Measurements from ENCODE around the gene SCLY. TPM values are rescaled to one million over a fixed set of nuclear protein-coding genes. Genes with fewer than 3 reads are reported as not detected.
"Not testable (repeated sequence)": the region's sequence is repeated elsewhere in the genome, so short reads cannot be mapped to it uniquely, and the experiment has no call there.

The SCLY gene
- total and polyA plus RNA-seq, 2 of the 8 experiments (the other 6 are each of a cell fraction or from before 2014, with no cell fraction given): 79.0 to 79.5 TPM

DNA sequence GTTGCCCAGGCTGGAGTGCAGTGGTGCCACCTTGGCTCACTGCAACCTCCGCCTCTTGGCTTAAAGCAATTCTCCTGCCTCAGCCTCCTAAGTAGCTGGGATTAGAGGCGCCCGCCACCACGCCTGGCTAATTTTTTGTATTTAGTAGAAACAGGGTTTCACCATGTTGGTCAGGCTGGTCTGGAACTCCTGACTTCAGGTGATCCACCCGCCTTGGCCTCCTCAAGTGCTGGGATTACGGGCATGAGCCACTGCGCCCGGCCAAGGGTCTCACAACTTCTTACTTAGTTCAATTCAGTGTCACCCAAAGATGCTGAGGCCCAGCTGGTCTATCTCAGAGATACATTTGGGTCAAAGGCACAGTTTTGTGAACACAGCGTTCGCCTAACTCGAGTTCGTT lies 54.9 kb downstream of the SCLY start:
- not testable (repeated sequence) for H2AFZ ChIP-seq (ENCODE audit: low read length); H2BK120ac ChIP-seq (replicated peaks; ENCODE audit: low read depth, low read length); FAIRE-seq; H3K9me3 ChIP-seq (ENCODE audit: insufficient read depth in 2 of 2, low read depth in 1 of 2, low read length in 1 of 2); DNase-seq (ENCODE audit: low read depth in 1 of 2, low spot score in 2 of 2); H3K4me3 ChIP-seq (ENCODE audit: extremely low read depth in 1 of 4, insufficient read depth in 2 of 4, low read depth in 3 of 4, low read length in 4 of 4); H3K27ac ChIP-seq (ENCODE audit: low read depth, low read length); H3K36me3 ChIP-seq (ENCODE audit: control insufficient read depth in 2 of 4, insufficient read depth in 4 of 4, low read length in 3 of 4); H4K8ac ChIP-seq (ENCODE audit: extremely low read depth, insufficient read depth, low read length); H4K5ac ChIP-seq (ENCODE audit: insufficient read length, low read depth, low read length); H2BK20ac ChIP-seq (ENCODE audit: low read length); H2BK5ac ChIP-seq (ENCODE audit: low read depth, low read length); H3K18ac ChIP-seq (ENCODE audit: extremely low read depth, low read length); H2BK15ac ChIP-seq (ENCODE audit: low read length); H3K9ac ChIP-seq (replicated peaks in 1 of 4; ENCODE audit: extremely low read depth in 1 of 4, low read depth in 3 of 4, low read length in 3 of 4); H3K79me1 ChIP-seq (ENCODE audit: low read depth, low read length); H4K91ac ChIP-seq (replicated peaks; ENCODE audit: insufficient read length, low read length); H3K4me1 ChIP-seq (replicated peaks in 1 of 4; ENCODE audit: control insufficient read depth in 3 of 4, insufficient read depth in 4 of 4, low read length in 3 of 4); H4K20me1 ChIP-seq (replicated peaks in 1 of 2; ENCODE audit: control insufficient read depth in 1 of 2, insufficient read depth in 2 of 2, low read length in 2 of 2); H3K27me3 ChIP-seq (replicated peaks in 1 of 4; ENCODE audit: control insufficient read depth in 3 of 4, extremely low read depth in 1 of 4, insufficient read depth in 3 of 4, low read length in 3 of 4); H3K4ac ChIP-seq (replicated peaks; ENCODE audit: insufficient read length, low read depth, low read length); H3K14ac ChIP-seq (ENCODE audit: insufficient read length); H3K4me2 ChIP-seq (ENCODE audit: insufficient read depth in 1 of 2, low read depth in 2 of 2, low read length in 2 of 2); H2BK12ac ChIP-seq (ENCODE audit: low read depth, low read length); H3K23ac ChIP-seq (ENCODE audit: insufficient read length); H3K79me2 ChIP-seq (ENCODE audit: control insufficient read depth in 1 of 2, insufficient read depth in 2 of 2, low read length in 2 of 2); H3K56ac ChIP-seq (replicated peaks; ENCODE audit: insufficient read length, low read depth, low read length); H2AK5ac ChIP-seq (ENCODE audit: low read depth, low read length)
- ChIA-PET CTCF (ENCODE audit: partially characterized antibody) (interaction anchor here (0.6 to 1.7 kb wide), 7 partner anchors 9 to 1806 kb away, joined by 3 to 6 read pairs (median 3); partner anchors contain the start of gene ESPNL), POLR2A (ENCODE audit: partially characterized antibody) (interaction anchor here (0.8 to 1.1 kb wide), 3 partner anchors 13 to 49 kb away, joined by 3 read pairs; partner anchors contain the start of gene ESPNL)
- H3K23me2 ChIP-seq (ENCODE audit: low read depth, low read length): peaks cover 14% of the 10 kb centered on the region; the same call in 1 of the 2 replicates
- WGBS, 2 experiments (ENCODE audit: extremely low coverage in 1 of 2, insufficient coverage in 1 of 2, insufficient read length in 1 of 2, insufficient replicate concordance in 2 of 2, low coverage in 1 of 2, low lambda C conversion rate in 2 of 2, missing lambda C conversion rate in 1 of 2): 93% methylated on average over 12 of the region's 12 CpGs; no CpG with 5 or more reads in 1 of the 2 experiments
